ENCODE results near the gene PABPC1L. TPM values are rescaled to one million over a fixed set of nuclear protein-coding genes. Genes with fewer than 3 reads are reported as not detected.

Gene PABPC1L
- total and polyA plus RNA-seq, 2 of the 13 experiments (the other 11 are each of a cell fraction or from before 2014, with no cell fraction given) = 30.8 to 252 TPM

GRCh38 chr20:44909872-44910689 is at the start of gene PABPC1L (continued):
- peak; percentile 90; the same call in 1 of the 2 replicates for TF ChIP-seq ZNF513 (CRISPR knock-in tag; conservative IDR thresholded peaks at IDR 0.05)
- peak; percentile 65 for TF ChIP-seq ELF3 (CRISPR knock-in tag; IDR thresholded peaks at IDR 0.05)
- peak; percentile 59; the same call in 1 of the 2 replicates for TF ChIP-seq FOSL2 (CRISPR knock-in tag; IDR thresholded peaks at IDR 0.05)
- TF ChIP-seq, protein P1, sequence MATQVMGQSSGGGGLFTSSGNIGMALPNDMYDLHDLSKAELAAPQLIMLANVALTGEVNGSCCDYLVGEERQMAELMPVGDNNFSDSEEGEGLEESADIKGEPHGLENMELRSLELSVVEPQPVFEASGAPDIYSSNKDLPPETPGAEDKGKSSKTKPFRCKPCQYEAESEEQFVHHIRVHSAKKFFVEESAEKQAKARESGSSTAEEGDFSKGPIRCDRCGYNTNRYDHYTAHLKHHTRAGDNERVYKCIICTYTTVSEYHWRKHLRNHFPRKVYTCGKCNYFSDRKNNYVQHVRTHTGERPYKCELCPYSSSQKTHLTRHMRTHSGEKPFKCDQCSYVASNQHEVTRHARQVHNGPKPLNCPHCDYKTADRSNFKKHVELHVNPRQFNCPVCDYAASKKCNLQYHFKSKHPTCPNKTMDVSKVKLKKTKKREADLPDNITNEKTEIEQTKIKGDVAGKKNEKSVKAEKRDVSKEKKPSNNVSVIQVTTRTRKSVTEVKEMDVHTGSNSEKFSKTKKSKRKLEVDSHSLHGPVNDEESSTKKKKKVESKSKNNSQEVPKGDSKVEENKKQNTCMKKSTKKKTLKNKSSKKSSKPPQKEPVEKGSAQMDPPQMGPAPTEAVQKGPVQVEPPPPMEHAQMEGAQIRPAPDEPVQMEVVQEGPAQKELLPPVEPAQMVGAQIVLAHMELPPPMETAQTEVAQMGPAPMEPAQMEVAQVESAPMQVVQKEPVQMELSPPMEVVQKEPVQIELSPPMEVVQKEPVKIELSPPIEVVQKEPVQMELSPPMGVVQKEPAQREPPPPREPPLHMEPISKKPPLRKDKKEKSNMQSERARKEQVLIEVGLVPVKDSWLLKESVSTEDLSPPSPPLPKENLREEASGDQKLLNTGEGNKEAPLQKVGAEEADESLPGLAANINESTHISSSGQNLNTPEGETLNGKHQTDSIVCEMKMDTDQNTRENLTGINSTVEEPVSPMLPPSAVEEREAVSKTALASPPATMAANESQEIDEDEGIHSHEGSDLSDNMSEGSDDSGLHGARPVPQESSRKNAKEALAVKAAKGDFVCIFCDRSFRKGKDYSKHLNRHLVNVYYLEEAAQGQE (IDR thresholded peaks at IDR 0.05; ENCODE audit: borderline replicate concordance in 1 of 2, low read depth in 1 of 2, low read length in 2 of 2) = 0 out of 4 replicates have a peak, but pooled peaks of 1 of the 2 experiments have one; percentile 38
- no peak; the same call in 1 of the 2 replicates for TF ChIP-seq RFXAP (CRISPR knock-in tag; IDR thresholded peaks at IDR 0.05; ENCODE audit: borderline replicate concordance)
- no peak for TF ChIP-seq SP140L (CRISPR knock-in tag; IDR thresholded peaks at IDR 0.05; ENCODE audit: borderline replicate concordance)
- TF ChIP-seq ZNF777 (CRISPR knock-in tag; IDR thresholded peaks at IDR 0.05) = peak; percentile 90
- TF ChIP-seq, protein P2, sequence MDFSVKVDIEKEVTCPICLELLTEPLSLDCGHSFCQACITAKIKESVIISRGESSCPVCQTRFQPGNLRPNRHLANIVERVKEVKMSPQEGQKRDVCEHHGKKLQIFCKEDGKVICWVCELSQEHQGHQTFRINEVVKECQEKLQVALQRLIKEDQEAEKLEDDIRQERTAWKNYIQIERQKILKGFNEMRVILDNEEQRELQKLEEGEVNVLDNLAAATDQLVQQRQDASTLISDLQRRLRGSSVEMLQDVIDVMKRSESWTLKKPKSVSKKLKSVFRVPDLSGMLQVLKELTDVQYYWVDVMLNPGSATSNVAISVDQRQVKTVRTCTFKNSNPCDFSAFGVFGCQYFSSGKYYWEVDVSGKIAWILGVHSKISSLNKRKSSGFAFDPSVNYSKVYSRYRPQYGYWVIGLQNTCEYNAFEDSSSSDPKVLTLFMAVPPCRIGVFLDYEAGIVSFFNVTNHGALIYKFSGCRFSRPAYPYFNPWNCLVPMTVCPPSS (IDR thresholded peaks at IDR 0.05) = no peak
- TF ChIP-seq, protein P3, sequence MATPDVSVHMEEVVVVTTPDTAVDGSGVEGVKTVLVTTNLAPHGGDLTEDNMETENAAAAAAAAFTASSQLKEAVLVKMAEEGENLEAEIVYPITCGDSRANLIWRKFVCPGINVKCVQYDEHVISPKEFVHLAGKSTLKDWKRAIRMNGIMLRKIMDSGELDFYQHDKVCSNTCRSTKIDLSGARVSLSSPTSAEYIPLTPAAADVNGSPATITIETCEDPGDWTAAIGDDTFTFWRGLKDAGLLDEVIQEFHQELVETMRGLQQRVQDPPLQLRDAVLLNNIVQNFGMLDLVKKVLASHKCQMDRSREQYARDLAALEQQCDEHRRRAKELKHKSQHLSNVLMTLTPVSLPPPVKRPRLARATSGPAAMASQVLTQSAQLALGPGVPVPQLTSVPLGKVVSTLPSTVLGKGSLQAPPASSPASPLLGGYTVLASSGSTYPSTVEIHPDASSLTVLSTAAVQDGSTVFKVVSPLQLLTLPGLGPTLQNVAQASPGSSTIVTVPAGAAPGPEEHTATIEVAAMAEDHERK (CRISPR knock-in tag; IDR thresholded peaks at IDR 0.05; ENCODE audit: low read depth) = no peak
- no peak for TF ChIP-seq SRSF4 (IDR thresholded peaks at IDR 0.05; ENCODE audit: low read depth, low read length, poor library complexity, severe bottlenecking)
- TF ChIP-seq RBM22 (optimal IDR thresholded peaks at IDR 0.05; ENCODE audit: low read length) = no peak
- peak; percentile 54; the same call in 1 of the 2 replicates for TF ChIP-seq SRF (IDR thresholded peaks at IDR 0.05; ENCODE audit: low read depth, low read length)
- TF ChIP-seq JUNB (CRISPR knock-in tag; IDR thresholded peaks at IDR 0.05; ENCODE audit: borderline replicate concordance) = 0 out of 2 replicates have a peak, but pooled peaks have one; percentile 45
- TF ChIP-seq ZNF570 (CRISPR knock-in tag; IDR thresholded peaks at IDR 0.05; ENCODE audit: borderline replicate concordance) = no peak
- TF ChIP-seq, protein P4, sequence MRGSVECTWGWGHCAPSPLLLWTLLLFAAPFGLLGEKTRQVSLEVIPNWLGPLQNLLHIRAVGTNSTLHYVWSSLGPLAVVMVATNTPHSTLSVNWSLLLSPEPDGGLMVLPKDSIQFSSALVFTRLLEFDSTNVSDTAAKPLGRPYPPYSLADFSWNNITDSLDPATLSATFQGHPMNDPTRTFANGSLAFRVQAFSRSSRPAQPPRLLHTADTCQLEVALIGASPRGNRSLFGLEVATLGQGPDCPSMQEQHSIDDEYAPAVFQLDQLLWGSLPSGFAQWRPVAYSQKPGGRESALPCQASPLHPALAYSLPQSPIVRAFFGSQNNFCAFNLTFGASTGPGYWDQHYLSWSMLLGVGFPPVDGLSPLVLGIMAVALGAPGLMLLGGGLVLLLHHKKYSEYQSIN (CRISPR knock-in tag; IDR thresholded peaks at IDR 0.05; ENCODE audit: borderline replicate concordance) = no peak
- TF ChIP-seq, protein P5, sequence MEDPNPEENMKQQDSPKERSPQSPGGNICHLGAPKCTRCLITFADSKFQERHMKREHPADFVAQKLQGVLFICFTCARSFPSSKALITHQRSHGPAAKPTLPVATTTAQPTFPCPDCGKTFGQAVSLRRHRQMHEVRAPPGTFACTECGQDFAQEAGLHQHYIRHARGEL (CRISPR knock-in tag; IDR thresholded peaks at IDR 0.05) = no peak
- TF ChIP-seq POLR2AphosphoS2 (IDR thresholded peaks at IDR 0.05; ENCODE audit: low read depth, low read length) = 0 out of 2 replicates have a peak, but pooled peaks have one; percentile 11
- TF ChIP-seq ARHGAP35 (CRISPR knock-in tag; IDR thresholded peaks at IDR 0.05; ENCODE audit: borderline replicate concordance) = 0 out of 2 replicates have a peak, but pooled peaks have one; percentile 87

Measured in HepG2 (cell line).